HG03378 (cell line): ENCODE measurements around the gene TNFAIP3.
"Not testable (repeated sequence)": the region's sequence is repeated elsewhere in the genome, so short reads cannot be mapped to it uniquely, and the experiment has no call there.

Experiments
- ATAC-seq: cut with Tn5 transposase; IDR thresholded peaks from one replicate; pipeline ENCODE4 v1.9.1; 2021; ENCODE audit warnings: mild to moderate bottlenecking, moderate library complexity; ENCODE audit not compliant: unreplicated experiment

Gene TNFAIP3

DNA sequence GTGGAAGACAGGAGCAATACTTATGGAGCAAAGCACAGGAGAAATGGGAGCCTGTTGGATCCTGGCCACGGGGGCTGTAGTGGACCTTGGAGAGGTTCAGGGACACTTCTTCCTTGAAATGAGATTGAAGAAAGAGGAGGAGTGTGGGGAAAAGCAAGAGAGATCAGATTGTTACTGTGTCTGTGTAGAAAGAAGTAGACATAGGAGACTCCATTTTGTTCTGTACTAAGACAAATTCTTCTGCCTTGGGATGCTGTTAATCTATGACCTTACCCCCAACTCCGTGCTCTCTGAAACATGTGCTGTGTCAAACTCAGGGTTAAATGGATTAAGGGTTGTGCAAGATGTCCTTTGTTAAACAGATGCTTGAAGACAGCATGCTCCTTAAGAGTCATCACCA lies 22.7 kb upstream of the TNFAIP3 start:
- not testable (repeated sequence) for ATAC-seq

DNA sequence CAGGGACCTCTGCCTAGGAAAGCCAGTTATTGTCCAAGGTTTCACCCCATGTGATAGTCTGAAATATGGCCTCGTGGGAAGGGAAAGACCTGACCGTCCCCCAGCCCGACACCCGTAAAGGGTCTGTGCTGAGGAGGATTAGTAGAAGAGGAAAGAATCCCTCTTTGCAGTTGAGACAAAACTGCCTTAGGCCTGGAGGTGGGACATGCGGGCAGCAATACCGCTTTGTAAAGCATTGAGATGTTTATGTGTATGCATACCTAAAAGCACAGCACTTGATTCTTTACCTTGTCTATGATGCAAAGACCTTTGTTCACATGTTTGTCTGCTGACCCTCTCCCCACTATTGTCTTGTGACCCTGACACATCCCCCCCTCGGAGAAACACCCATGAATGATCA lies 22.3 kb upstream of the TNFAIP3 start:
- not testable (repeated sequence) for ATAC-seq

DNA sequence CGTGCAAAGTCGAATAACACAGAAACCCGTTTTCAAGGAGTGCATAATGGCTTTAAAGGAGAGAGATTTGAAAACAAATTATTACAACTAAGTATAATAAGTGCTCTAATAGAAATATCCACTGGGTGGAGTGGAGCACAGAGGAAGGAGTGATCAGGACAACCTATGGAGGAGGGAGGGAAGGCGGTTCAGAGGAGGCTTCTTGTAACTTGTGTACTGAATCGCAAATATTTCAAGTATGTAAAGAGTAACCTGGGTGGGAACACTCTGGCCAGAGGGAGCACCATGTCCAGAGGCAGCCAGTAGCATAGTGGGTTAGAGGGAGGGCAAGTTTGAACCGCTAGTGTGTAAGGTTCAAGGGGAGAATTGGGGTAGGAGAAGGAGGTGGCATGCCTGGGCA lies 21.6 kb upstream of the TNFAIP3 start:
- ATAC-seq = no peak

DNA sequence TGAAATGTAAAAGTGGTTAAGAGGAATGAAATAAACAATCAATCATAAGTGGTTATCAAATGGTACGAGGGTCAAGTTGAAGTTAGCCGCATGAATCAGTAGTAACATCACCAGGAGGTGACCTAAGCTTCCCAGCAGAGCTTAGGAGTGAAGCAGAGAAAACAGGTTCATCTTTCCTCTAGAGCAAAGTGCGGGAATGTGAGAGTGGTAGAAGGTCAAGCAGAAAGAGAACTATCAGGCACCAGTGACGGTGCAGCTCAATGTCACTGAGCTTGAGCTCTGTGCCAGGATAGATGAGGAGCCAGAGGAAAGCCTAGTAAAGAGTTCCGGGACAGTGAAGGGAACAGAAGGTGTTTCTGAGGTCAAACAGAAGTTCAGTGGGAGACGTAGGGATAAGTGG lies 20.8 kb upstream of the TNFAIP3 start:
- ATAC-seq = no peak

DNA sequence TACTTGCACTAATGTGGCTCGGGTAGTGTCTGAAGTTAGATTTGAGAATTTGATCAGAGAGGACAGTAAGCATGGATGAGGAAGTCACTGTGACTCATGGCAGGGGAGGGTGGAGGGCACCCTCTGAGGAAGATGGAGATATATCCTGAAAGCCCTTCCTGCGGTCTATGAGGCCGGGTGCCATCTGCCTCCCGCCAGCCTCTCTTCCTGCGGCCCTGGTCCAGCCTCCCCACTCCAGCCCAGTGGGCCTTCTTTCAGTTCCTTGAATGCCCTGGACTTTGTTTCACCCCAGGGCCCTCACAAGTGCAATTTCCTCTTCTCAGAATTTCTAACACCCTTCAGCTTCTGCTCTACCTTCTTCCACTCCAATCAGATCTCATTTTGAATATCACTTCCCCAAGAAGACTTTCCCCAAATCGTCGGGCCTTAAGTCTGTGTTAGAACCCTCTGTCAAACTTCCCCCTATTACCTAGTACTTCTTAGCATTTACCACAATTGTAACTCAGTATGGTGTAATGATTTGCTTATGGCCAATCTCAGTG lies 20.2 kb upstream of the TNFAIP3 start:
- peak; percentile 61 for ATAC-seq

DNA sequence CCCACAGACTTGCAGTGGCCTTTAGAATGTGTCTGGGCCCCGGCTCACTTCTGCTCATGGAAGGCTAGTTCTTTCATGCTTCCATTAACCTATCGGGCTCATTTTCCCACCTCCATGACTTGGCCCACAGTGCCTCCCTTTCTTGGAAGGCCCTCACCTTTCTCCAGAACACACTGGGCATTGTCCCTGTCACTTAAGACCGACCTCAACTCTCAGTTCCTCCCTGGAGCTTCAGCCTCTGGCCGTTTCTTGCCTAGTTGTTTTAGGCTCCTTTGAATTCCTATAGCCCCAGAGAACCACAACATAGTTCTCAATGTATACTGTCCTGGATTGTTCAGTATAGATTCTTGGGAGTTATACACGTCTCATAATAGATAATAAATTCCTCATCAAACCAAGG lies 19.3 kb upstream of the TNFAIP3 start:
- no peak for ATAC-seq

DNA sequence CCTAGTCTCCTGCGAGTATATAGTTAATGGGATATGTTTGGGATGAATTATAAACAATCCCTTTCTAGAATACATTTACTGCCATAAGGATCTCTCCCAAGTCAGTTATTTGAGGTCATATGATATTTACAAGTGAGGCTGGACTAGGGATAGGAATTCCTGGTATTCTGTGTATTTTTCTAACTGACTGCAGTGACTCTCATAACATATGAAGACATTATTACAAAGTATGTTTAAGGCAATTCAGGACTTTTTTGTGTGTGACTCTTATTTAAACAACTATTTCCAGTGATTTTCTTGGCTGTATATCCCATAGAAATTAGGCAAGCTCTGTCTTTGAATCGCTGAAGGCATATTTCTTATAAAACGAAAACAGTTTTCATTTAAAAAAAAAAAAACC lies 18.4 kb upstream of the TNFAIP3 start:
- no peak for ATAC-seq

DNA sequence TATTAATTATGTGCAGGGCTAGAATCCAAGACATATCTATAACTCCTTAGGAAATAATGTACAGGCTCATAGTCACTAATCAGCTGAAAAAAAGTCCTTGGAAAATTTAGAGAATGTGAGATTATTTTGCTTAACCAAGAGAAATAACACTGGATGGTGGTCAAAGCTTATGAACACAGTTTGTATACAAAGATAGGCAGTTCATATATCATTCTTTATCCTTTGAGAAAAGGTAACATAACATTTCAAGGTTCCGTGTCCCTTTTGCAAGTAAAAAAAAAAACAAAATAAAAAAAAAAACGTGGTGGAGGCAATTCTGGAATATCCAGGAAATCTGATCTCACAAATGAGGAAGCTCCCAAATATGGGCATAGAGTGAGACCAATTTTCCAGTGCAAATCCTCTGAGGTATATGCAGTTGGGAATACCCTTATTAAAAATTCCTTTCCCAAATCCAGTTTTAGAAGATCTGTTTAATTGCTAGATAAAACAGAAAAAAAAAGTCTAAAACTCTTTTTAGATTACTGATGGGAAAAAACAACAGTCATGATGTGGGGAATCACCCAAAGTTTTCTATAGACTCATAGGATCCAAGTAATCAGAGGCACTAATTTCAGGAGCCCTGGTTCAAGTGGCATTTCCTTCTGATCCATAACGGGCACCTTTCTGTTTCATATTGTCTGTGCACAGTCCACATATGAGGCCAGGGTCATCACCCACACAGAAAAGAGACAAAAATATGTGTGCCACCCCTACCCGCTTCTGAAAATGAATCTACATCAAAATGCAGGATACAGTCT lies 17.7 kb upstream of the TNFAIP3 start:
- no peak for ATAC-seq

DNA sequence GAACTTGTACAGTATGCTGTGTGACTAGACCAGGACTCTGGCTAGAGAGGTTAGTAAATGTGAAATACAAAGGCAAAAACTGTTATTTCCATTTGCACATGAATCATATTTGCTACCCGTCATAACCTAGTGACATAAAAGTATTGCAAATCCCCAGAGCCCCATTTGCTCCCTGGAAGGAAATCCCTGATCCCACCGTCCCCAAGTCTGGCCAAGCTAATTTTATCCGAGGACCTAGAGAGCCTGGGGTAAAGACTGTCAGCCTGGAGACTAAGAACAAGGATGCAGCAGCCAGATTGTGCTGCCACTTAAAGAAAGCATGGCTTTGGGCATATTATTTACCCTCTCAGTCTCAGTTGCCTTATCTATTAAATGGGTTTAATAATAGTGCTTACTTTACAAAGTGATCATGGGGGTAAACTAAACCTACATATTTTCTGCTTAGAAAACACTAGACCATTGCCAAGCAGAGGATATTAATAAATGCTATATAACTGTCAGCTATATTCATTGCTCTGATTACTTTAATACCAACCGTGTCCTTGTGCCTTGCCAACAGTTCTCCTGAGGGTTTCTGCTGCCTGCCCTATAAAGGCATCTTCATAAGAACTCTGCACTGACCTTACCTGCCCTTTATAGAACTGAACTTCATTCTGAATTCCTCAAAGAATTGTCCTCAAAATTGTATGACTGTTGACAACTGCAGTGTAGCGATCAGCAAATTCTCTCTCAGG lies 16.9 kb upstream of the TNFAIP3 start:
- no peak for ATAC-seq

DNA sequence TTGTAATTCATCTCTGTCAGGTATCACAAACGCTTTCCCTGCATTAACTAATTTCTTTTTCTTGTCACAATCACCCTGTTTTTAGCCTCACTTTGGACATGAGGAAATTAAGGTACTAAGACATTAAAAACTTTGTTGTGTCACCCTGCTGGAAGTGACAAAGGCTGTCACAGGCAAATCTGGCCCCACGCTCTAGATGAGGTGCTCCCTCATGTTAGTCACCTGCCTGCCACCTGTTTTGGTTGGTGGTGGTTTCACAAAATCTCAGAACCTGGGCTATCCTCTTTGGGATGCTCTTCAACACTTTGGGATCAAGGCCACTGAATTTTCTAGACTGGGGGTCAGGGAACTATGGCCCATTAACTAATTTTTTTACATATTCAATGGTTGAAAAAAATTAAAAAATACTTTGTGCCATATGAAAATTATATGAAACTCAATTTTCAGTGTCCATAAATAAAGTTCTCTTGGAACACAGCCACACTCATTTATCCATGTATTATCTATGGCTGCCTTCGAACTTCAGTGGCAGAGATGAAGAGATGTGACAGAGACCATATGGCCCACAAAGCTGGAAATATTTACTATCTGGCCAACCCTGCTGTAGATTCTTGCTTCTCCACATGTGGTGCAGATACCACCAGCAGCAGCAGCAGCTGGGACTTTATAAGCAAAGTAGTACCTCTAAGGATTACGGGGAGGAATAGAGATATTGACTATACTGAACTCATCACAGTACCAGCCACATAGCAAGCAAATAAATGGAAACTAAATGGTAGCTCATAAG lies 16.1 kb upstream of the TNFAIP3 start:
- no peak for ATAC-seq

DNA sequence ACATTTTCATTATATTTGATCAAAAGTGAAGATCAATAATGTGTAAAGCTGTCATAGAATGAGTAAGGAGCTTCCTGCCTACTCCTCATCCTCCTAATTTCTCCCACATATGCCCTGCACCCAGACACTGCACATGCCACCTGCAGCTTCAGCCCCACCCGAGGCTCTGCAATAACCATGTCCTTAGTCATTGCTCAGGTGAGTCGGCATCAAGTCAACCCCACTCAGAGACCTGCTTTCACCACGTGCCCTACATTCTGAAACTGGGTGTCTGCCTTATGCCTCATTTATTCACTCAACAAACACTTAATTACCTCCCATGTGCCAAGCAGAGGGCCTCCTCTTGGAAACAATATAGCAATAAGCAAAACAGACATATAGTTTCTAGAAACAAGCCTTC lies 15.4 kb upstream of the TNFAIP3 start:
- ATAC-seq = no peak

DNA sequence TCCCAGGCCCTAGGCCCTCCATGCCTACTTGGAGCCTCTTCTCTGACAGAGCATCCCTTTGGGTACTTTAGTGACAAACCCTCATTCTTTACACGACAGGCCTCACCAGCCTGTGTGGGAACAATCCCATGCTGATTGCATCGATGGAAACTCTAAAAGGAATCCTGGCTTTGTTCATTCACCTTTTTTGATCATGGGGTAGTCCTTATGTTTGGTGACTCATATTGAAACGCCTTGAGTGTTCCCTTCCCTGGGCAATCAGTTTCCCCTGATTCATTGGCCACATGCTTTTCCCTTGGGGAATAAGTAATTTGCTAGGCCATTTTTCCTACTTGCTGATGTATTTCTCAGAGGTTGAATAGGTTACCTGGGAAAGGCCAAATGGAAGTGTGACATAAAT lies 14.7 kb upstream of the TNFAIP3 start:
- no peak for ATAC-seq

DNA sequence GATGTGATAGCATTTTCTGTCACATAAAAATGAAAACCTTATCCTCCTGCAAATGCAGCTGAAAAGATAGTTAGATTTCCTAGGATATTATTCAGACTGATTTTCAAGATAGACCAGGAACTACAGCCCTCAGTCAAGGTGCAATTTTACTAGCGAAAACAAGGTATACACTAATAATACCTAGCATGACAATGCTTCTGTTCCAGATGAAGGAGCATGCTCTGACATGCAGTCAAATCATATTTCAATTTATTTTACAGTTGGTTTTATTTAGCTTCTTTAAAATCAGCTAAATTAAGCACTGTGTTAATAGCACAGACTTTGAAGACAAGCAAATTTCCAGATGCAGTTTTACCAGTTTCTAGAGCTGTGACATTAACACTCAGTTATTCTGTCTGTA lies 14.2 kb upstream of the TNFAIP3 start:
- ATAC-seq = no peak

DNA sequence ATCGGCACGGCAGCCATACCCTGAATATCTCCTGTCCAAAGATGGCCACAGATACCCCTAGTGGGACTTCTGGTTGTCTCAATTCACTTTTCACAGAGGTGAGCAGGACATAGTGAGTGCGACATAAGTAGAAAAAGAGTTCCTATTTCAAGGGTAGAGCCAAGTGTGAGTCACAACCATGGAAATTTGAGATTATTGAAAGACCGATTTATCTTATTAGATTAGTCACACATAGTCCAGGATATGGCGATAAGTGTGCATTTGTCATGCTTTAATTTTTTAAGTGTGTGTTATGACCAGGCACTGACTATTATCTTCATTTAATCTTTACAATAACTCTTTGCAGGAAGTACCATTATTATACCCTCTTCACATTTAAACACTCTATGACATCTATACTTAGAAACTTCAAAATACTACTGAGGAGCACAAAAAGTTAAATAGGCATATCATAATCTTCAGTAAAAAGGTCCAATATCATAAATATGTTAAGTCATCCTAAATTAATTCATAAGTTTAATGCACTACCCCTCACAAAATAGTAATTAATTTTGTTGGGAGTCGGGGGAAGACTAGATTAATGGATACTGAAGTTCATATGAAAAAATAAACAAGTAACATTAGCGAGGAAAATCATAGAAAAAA lies 13.4 kb upstream of the TNFAIP3 start:
- no peak for ATAC-seq

DNA sequence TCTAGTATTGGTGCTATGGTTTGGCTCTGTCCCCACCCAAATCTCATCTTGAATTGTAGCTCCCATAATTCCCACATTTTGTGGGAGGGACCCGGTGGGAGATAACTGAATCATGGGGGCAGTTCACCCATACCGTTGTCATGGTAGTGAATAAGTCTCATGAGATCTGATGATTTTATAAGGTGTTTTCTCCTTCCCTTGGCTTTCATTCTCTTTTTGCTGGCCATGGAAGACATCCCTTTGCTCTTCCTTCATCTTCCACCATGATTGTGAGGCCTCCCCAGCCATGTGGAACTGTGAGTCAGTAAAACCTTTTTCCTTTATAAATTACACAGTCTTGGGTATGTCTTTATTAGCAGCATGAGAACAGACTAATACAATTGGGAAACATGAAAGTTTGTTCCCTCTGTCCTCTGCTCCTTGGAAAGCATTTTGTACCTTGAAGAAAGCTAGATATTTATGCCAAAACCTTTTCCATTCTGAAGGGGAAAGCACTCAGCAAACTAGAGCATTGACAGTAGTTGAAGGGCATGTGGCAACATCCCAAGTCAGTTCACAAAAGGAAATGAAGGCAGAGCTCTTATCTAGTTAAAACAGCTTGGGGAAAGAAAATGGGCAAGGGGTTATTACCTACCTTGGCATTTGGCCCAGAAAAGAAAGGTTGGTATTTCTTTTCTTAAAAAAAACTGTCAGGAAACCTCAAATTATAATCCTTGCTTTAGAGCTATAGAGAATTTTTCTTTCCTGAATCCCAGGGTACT lies 10.7 kb upstream of the TNFAIP3 start:
- ATAC-seq = no peak

DNA sequence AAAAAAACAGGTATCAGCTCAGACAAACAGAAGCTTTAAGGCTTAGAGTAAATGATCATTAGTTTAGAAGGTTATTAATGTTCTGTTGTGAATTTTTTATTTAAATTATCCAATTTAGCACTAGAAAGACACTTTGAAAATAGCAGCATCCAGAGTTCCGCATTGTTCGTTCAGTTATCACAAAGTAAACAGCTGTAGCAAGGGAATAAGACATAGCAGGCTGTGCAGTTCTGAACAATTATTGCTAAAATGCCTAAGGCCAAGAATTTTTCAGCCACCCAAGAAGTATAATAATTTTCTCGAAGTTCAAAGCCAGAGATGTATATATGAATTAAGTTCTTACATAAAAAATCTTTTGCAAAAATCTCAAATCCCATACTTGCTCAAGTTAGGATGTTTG lies 8.0 kb upstream of the TNFAIP3 start:
- ATAC-seq = no peak

DNA sequence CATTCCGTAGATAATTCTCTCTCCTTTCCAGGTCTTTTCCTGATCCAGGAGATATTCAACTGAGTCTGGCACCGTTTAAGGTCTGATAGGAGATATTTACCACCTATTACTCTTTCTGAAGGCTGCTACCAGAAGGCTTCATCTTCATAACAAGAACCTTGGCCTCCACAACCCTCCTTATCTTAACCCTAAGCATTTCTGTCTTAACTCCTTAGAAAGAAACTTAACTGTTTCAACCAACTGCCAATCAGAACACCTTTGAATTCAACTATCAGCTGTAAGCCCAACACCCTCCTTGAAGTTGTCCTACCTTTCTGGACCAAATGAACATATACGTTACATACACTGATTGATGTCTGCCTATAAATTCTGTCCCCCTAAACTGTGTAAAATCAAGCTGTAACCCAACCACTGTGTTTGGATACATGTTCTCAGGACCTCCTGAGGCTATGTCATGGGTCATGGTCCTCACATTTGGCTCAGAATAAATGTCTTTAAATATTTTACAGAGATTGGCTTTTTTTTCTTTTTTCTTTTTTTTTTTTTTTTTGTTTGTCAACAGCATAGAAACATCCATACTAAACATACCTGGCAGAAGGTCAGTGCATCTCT lies 6.6 kb upstream of the TNFAIP3 start:
- ATAC-seq = no peak

DNA sequence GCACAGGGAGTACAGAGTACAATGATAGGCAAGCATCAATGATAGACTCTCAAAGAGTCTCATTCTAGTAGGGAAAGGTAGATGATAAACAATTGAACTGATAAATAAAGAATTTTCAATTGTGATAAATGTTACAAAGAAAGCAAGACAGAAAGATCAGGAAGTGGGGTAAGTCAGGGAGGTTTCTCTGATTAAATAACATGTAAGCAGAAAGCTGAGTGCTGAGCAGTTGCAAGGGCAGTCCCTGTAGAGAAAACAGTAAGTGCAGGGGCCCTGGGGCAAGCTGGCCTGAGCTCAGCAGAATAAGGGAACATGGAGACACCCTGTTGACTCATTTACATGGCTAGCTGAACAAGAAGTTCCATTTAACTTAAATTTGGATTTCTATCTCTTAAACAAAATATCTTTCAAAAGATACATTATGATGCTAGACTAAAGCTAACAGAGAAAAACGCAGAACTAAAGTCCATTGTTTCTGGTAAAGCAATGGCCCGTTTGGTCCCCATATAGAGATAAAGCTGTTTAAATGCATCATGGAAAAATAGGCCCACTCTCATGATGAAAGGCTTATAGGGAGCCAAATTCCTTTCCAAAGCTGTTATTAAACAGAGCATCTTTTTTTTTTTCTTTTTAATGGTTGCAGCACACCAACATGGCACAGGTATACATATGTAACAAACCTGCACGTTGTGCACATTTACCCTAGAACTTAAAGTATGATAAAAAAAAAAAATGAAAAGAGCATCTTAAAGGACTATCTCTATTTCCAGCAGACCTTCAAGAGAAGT lies 5.3 kb upstream of the TNFAIP3 start:
- no peak for ATAC-seq
